Measurements from ENCODE around the gene PLD2.

GRCh38 chr17:4802228-4802627, 4.7 kb upstream of the PLD2 start, which contains the start of gene C17orf114:
- no peak for TF ChIP-seq CTCF (IDR thresholded peaks at IDR 0.05)
- TF ChIP-seq EZH2 (IDR thresholded peaks at IDR 0.05; ENCODE audit: borderline replicate concordance, insufficient read depth, low read depth, low read length, poor library complexity, severe bottlenecking), result no peak

Data from B cell (primary cell).